IMR-90 (cell line): ENCODE results near the gene NOL4.
"Not testable (repeated sequence)": the region's sequence is repeated elsewhere in the genome, so short reads cannot be mapped to it uniquely, and the experiment has no call there.

Source experiments
- CEBPB ChIP-seq: IDR thresholded peaks from 2 replicates; pipeline ENCODE4 v1.6.1; 2012; ENCODE audit warnings: low read depth, low read length, improper control_type of control experiment
- CHD1 ChIP-seq: IDR thresholded peaks from 2 replicates; pipeline ENCODE4 v1.6.1; 2012; ENCODE audit warnings: low read depth, low read length, improper control_type of control experiment
- CTCF ChIP-seq: conservative IDR thresholded peaks from 2 replicates; pipeline ENCODE4 v1.5.1; 2012; ENCODE audit warnings: mild to moderate bottlenecking, low read depth, low read length, improper control_type of control experiment
- ELK1 ChIP-seq: fragments of 150-350 bp; IDR thresholded peaks from 2 replicates; pipeline ENCODE4 v1.6.1; 2016; ENCODE audit warnings: low read depth, mild to moderate bottlenecking, low read length, moderate library complexity, borderline replicate concordance
- FOS ChIP-seq: fragments of 150-350 bp; IDR thresholded peaks from 2 replicates; pipeline ENCODE4 v1.6.1; 2016; ENCODE audit warnings: low read depth, low read length
- MAFK ChIP-seq: IDR thresholded peaks from 2 replicates; pipeline ENCODE4 v1.6.1; 2012; ENCODE audit warnings: low read depth, low read length, improper control_type of control experiment
- MAZ ChIP-seq: IDR thresholded peaks from 2 replicates; pipeline ENCODE4 v1.6.1; 2012; ENCODE audit warnings: low read depth, mild to moderate bottlenecking, low read length, improper control_type of control experiment, moderate library complexity, borderline replicate concordance
- POLR2A ChIP-seq: IDR thresholded peaks from 2 replicates; pipeline ENCODE4 v1.6.1; 2012; ENCODE audit warnings: mild to moderate bottlenecking, low read depth, low read length
- SMC3 ChIP-seq: fragments of 150-350 bp; IDR thresholded peaks from 2 replicates; pipeline ENCODE4 v1.6.1; 2016; ENCODE audit warnings: low read depth, mild to moderate bottlenecking, antibody characterized with exemption, low read length, moderate library complexity
- USF2 ChIP-seq: fragments of 150-350 bp; IDR thresholded peaks from 2 replicates; pipeline ENCODE4 v1.6.1; 2017; ENCODE audit warnings: mild to moderate bottlenecking, antibody characterized with exemption, low read length, low read depth

- not testable (repeated sequence) for TF ChIP-seq USF2, POLR2A, CTCF, MAFK, ELK1, FOS, SMC3, CHD1, MAZ, CEBPB
Measured at GRCh38 chr18:34233781-34234388, 9.2 kb upstream of the NOL4 start.
